ENCODE measurements around the gene HOXA11. TPM values are rescaled to one million over a fixed set of nuclear protein-coding genes. Genes with fewer than 3 reads are reported as not detected.

HOXA11 gene
- total RNA-seq, 1 donor from 2014 or later = not detected

Small RNAs within 50 kb of the gene (microRNA-seq; reads per million reads assigned to microRNA genes)
- 9.8 reads per million, percentile 4 among the genes with 10 or more reads in this experiment for gene MIR196B (ENCODE audit: borderline number of aligned reads)

Other genes starting within 250 kb of the HOXA11 start
- gene HOXA1, start 89.2 kb downstream of the HOXA11 start, total RNA-seq = not detected
- gene HOXA2, start 82.5 kb downstream of the HOXA11 start, total RNA-seq = 0.12 TPM
- 0.15 TPM for gene HOXA4, start 54.5 kb downstream of the HOXA11 start, total RNA-seq
- not detected for gene HOXA5, start 41.6 kb downstream of the HOXA11 start, total RNA-seq
- gene HOXA6, start 37.5 kb downstream of the HOXA11 start, total RNA-seq = not detected
- gene HOXA3, start 32.6 kb downstream of the HOXA11 start, total RNA-seq = 0.72 TPM
- gene HOXA7, start 28.6 kb downstream of the HOXA11 start, total RNA-seq = not detected
- gene HOXA9, start 19.7 kb downstream of the HOXA11 start, total RNA-seq = not detected
- gene HOXA10, start 10.9 kb downstream of the HOXA11 start, total RNA-seq = not detected
- not detected for gene HOXA13, start 14.9 kb upstream of the HOXA11 start, total RNA-seq
- gene EVX1, start 57.6 kb upstream of the HOXA11 start, total RNA-seq = not detected

Data from left ventricle myocardium superior (tissue), 1 donor.